HG03108 (cell line): Measurements from ENCODE around the gene UNC93A.
"Not testable (repeated sequence)": the region's sequence is repeated elsewhere in the genome, so short reads cannot be mapped to it uniquely, and the experiment has no call there.

Source experiments
- ATAC-seq: cut with Tn5 transposase; IDR thresholded peaks from one replicate; pipeline ENCODE4 v1.9.1; 2021; ENCODE audit warnings: moderate library complexity; ENCODE audit not compliant: unreplicated experiment

Gene UNC93A

DNA sequence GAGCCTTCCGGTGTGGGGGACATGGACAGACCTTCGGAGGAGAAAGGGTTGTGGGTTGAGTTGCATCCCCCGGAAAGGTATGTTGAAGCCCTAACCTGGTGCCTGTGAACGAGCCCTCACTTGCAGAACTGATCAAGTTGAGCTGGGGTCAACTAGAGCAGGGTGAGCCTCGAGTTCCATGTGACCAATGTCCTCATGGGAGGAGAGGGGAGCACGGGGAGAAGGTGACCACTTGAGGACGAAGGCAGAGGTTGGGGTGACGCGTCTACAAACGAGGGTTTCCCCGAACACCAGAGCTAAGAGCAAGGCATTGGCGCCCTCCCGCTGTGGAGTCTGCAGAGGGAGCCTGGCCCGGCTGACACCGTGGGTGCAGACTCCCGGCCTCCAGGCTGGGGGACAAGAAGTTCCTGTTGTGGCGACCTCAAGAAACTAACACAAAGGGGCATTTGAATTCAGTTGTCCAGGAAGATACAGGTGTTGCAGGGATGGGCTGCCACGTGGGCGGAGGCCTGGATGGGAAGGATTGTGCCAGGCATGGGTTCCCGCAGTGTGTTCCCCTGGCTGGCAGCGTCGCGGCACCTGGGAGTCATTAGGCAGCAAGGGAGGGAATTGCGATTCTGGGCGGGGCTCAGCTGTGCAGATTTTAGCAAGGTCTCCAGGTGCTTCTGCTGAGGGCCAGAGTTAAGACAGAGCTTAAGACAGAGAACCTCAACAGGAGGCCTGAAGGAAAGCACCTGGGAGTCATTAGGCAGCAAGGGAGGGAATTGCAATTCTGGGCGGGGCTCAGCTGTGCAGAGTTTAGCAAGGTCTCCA lies 20.4 kb upstream of the UNC93A start:
- ATAC-seq: no peak

DNA sequence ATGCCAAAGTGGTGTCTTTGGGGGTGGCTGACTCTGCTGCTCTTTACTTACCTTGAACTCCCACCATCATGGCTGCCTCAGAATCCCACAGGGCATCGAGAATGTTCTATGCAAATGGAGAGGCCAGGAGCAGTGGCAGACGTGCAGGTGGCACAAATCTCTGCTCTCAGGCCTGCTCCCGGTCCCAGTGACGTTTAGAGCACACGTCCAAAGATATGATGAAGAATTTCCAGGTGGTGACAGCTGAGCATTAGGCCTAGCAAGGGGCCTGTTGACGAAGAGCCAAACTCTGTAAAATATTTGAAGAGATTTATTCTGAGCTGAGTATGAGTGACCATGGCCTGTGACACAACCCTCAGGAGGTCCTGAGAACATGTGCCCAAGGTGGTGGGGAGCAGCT lies 19.0 kb upstream of the UNC93A start:
- no peak for ATAC-seq

DNA sequence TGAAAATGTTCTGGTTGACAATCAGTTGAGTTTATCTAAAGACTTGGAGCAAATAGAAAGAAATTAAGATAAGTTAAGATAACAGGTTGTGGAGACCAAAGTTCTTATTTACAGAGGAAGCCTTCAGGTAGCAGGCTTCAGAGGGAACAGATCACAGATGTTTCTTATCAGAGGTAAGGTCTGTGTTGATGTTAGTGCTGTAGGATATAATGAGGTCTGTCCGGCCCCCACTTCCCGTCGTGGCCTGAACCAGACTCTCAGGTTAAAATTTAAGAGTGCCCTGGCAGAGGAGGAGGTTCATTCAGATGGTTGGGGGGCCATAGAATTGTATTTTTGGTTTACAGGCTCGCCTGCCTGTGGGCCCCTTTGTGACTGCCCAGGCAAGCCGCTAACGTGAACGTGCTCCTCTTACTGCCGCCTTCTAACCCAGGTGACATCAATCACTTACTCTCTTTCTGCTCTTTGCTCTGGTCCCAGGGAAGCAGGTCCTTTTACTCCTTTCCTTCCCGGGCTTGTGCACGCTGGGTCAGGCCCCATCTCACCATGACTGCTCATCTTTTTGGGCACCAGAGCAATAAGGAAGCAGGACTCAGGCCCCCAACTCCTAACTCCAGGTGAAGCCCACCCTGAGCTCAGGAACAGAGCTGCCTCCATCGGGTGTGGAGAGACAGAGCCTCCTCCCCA lies 18.3 kb upstream of the UNC93A start:
- no peak for ATAC-seq

DNA sequence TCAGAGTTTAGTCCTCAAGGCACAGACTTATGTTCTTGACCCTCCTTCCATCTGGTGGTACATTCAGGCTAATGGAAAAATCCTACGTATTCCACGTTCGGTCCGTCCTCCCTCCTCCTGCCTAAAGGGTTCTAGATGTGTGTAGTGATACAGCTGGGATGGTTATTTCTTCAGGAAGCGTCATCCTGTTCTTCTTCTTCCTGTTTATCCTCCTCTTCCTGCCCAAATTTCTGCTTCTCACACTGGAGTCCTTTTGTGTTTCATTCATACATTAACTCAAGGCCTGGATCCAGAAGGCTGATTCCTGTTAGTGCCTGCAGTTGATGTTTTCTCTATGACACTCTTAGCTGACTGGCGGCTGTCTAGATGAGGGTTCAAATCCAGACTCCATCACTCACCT lies 16.8 kb upstream of the UNC93A start:
- ATAC-seq: no peak

DNA sequence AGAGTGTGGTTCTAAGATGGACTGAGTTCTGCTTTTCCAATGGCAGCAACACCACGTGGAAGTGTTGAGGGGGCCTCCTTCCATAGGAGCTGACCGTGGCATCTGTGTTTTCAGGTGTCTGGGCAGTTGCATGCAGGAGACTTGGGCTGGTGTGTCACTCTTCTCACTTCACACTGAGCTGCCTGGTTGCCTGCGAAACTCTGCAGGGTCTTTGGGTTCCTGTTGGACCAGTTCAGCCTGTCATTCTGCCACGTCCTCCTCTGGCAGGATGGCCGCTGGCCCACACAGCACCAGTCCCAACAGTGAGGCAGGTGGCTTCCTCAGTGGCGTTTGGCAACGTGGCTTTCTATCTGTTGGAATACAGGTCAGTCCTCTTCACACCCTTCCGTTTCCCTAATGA lies 16.1 kb upstream of the UNC93A start:
- ATAC-seq: no peak

DNA sequence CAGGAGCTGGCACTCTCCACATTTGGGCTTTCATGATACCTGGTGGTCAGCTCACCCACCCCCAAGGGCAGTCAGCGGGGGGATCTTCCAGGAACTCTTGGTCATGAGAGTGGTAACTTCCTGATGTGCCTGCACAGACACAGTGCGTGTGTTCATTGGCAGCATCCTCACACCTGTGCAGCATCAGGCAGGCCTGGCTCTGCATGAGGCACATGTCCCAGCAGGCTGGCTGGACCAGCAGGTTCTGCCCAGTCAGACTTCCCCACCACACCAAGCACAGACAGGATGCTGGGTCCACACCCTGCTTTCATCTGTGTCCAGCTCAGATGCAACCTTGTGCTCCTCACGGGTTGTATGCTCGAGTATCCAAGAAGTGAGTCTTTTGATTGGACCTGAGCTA lies 15.7 kb upstream of the UNC93A start:
- ATAC-seq: no peak

DNA sequence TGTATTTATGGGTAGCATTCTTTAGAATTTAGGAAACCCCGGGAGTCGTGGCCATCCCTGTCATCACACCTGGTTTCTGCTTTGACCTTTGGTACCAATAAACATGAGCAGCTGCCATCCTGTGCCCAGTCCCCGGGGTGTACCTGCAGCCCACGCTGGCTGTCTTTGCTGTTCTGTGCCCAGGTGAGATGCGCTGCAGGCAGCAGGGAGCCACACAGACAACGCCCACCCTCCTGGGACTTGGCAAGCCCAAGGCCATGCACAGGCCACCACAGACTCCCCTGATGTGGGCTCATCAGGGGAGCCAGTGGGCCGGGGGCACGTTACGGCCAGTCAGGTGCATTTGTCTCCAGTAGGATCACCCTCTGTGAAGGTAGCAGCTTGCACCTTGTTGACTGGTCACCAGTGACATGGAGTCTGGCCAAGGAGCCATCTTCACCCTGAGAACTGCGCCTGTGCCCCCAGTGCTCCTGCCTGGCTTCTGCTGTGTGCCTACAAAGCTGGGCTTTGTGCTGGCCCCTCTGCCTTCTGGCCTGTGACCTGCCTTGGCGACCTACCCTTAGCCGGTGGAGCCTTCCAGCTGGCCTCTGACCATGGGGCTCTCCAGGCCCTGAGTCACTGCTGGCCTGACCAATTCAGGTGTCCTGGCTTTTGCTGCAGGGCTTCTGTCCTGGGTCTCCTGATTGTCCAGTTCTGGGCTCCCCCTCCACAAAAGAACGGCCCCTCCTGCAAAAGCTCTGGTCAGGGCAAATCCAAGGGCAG lies 14.2 kb upstream of the UNC93A start:
- ATAC-seq: no peak

DNA sequence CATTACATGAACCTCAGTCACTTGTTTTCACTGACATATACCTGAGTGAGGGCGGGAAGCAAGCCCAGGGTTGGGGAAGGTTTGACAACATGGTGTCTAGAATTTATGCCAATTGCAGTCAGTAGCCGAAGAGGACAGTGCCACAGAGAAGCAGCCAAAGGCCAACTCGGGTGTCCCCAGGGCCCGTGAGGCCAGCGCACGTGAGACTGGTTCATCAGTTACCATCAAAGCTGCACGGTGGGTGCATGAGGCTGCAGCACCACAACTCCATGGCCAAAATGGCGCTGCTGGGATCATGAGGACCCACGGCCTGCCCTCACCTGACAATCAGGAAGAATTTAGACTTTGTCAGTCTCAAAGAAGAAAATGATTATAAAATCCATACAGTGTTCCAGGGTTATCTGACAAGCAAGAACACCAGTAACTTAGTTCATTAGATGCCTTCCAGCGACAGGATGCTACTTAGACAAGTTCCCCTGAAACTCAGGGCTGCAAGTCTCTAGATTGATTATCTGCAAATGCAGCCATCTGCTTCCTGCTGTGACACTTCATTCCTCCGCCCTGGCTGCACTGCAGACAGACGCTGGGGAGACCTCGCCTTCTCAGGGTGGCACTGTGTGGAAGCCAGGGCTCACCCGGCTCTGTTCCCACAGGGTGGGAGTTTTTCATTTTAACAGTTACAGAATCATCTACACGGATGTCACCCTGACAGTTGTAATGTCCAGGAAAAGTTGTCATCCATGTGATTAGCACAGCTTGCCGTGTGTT lies 12.8 kb upstream of the UNC93A start:
- ATAC-seq: not testable (repeated sequence)

DNA sequence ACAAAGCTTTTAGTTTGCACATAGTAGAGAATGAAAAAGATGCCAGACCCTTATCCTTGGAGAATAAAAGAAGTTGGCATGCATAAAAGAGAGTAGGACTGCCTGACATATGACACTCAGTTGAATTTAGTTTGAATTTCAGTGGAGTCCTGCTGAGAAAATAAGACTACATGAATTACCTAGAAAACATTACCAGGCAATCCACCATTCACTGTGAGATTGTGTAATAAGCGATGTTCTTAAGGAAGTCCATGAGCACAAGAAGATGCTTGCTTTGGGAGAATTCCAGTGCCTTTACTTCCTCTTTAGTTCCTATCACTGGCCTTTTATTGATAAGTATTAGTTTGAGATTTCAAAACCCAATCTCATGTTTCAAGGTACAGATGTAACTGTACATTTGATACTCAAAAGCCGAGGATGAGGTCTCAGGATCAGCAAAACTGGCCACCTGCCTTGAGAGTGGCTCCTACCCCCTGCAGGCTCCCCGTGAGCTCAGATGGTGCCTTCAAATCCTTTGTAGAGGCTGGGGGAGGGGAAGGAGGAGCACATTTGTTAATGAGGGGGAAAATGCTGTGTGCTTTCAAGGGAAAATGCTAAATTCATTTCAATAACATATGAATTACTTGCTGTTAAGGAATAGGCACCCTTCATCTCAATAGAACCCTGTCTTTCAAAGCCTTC lies 11.2 kb upstream of the UNC93A start:
- ATAC-seq: no peak

DNA sequence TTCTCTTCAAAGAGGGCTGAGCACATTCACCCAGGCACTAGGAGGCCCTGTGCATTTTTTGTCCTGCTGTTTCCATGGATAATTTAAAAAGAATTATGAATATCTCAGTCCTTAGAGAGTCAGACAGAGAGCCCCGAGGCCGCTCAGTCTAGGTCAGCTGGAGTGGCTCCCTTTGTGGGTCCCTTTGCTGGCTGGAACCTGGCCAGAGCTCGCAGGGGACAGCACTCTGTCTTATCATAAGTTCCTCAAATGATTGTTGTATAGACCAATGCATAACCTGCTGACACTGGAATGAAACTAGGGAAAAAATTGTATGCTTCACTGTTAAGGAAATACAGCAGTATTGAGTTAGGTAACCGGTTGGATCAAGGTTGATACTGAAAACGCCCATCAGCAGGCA lies 10.6 kb upstream of the UNC93A start:
- ATAC-seq: not testable (repeated sequence)

DNA sequence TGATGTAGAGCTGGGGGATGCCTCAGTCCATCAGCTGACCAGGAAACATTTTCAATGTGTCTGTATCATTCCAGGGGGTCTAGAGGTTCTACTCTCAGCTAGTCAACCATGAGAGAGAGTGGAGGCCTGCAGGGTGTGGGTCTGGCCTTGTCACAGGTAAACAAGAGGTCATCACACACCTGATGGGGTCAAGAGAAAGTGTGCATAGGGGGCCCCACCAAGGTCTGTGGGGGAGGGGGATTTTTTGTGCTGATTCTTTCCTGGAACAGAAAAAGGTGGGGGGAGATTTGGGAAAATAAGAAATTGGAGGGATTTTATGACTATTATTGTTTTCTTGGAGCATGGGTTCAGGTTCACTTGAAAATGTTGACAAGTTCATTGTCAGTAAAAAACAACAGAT lies 8.9 kb upstream of the UNC93A start:
- ATAC-seq: no peak

DNA sequence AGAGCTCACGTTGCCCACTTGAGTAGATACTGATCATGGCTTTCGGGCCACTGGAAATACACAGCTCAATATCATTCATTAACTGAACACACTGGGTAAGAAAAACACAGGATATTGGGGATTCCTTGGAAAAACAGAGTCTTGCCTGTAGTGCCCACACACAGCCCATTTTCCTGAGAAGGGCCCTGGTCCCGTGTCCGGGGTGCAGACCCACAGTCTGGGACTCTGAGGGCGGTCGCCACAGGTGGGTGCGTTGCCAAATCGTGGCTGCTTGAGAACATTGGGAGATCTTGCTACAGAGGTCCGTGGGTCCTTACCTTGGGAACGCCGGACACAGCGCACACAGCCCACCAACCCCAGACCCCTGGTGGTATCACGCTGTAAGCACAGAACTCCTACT lies 6.5 kb upstream of the UNC93A start:
- ATAC-seq: not testable (repeated sequence)

DNA sequence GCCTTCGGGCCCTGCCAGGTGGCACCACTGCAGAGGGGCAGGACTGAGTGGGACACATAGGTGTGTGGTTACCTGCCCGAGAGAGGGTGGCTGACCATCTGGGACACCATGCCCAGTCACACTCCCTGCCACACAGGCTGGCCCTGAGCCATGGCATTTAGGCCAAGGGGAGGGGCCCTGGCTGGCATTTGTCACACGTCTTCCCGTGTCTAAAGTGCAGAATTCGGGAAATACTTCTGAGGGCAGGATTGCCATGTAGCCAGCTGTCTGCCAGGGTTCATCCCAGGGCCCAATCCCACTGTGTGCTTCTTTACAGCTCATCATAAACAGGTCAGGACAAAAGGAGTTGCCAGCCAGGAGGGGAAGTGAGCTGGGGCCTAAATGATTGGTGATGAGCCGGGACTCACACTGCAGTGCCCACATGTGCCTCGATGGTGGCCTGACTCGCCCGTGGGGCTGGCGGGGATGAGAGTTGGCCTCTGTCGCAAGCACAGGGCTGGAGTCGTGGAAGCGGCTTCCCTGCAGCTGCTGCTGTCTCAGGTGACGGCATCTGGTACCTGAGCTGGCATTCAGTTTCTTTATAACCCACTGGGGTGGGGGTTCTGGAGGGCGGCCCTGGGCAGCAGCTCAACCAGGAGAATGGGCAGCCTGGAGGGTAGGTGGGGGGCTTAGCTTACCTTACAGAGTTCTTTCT lies 5.9 kb upstream of the UNC93A start:
- ATAC-seq: no peak

DNA sequence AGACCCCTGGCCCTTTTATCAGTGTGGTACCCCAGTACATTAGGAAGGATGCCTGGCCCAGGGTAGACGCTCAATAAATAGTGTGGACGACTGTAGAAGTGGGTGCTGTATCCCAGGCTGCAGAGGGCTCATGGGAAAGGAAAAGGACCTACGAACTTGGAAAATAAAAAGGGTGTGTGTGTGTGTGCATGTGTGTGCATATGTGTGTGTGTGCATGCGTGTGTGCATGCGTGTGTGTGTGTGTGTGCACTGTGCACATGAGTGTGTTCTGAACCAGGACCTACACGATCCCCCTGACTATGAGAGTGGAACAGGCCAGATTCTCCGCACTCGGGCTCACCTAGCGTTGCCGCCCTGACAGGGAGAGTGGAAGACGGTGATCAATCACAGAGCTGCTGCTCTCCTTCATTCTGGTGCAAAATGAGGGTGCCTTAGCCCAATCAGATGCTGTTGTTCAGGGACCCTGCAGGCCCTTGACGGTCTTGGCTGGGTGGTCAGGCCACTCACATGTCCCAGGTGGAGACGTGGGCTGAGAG lies 3.5 kb upstream of the UNC93A start:
- no peak for ATAC-seq

DNA sequence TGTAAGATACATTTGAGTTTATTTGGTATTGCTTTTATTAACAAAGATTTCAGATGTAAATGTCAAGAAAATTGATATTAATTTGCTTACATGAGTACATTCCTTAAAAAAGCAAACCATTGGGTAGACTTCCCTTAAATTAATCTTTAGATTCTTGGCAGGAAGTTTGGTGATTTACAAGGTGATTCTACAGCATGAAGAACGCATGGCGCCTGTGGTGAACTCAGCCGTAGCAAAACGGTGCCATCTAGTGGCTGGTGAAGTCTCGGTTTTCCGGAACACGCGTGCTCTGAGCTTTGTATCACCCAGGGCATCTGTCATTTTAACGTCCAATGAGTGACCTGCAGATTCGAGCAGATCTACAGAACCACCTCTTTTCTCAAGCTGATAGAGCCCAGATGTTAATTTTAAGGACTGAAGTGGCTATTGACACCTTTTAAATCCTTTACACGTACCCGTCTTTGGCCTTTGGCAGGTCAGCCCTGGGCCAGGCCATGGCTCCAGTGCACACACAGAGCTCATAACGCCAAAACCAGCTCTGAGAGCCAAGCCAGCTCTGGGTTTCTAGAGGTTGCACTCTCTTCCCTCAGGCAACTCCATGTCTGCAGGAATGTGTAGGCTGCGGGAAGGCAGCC lies 2.4 kb upstream of the UNC93A start:
- not testable (repeated sequence) for ATAC-seq

DNA sequence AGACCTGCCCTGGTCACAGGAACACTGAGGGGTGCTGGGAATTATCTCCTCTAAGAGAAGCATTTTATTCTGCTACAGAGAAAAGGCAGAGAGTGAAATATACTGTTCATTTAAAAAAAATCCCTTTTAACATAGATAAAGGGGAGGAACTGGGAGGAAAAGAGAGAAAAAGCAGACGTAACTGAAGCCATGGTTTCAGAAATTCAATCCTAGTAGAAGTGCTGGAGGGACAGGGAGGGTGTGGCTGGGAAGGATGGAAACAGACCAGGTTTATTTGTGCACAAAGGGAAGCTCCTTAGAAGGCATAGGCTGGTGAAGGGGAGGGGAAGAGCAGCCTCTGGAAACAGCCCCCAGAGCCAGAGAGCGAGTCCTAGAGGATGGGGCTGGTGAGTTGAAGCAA lies 1.8 kb upstream of the UNC93A start:
- not testable (repeated sequence) for ATAC-seq

DNA sequence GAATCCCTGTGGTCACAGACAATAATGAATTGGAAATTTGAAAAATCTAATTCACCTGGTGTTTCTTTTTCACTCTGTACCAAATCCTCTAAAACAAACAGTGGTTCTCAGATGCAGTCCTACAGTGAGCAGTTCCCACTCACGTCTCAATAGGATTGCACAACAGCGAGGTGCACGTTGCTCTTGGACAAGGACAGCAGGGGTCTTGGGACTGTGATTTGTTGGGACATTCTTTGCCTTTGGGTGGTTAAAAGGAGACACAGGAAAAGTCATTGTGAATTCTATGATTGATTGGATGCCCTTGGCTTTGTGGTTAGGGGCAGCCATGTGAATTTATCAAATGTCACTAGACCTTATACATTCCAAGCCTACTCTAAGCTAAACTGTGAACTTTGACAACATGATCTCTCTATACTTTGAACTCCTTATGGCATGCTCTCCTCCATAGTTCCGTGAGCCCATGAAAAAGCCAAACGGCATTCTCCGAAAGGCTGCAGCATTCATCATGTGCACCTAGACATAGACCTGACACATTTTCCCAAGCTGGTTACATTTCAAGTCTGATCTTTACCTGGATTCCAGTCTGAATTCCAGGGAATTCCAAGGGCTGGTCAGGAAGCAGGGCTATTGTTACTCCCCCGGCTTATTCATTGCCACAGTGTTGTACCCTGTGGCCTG lies 647 bp downstream of the UNC93A start:
- no peak for ATAC-seq

DNA sequence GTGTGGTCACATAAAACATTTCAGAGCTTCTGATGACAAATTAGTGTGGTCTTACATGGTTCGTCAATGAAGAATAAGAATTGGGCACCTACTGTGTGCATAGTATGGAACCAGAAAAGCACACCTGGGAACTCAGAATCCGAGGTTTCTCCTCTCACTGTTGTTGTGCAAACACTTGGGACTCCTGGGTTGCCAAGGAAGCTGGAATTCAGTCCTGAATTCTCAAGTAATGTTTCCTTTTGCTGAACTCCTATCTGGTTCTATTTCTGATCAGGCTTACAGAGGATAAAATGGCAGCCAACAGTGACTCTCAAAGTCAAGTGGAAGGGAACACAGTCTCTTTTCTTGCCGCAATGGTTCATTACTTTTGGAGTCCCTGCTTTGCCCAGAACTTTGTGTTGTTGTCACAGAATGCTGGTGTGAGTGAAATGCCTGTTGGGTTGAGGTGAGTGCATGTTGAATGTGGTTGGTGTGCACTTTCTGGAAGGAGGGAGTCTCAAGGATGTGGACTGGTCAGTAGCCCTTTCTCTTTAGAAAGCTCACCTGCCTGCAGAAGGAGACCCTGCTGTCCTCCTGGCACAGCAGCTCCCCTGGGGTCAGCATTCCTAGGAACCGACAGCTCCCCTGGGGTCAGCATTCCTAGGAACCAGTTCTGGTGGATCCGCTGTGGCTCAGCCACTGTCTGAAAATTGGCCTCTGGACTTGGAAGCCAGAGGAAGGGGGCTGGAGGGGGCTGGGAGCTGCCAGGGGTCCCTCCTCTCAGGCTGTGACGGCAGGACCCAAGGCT lies 1.4 kb downstream of the UNC93A start:
- no peak for ATAC-seq
